Keratinocyte (primary cell): ENCODE data around the gene SLC35B2. TPM values are rescaled to one million over a fixed set of nuclear protein-coding genes. Genes with fewer than 3 reads are reported as not detected.

Source experiments
- DNase-seq: peaks from one replicate; pipeline ENCODE4 v3.0.0-alpha.2; 2011; ENCODE audit warnings: low read depth, missing footprints, low spot score
- FAIRE-seq: peaks from 2 replicates; lab custom pipeline; 2011; peaks lifted over from hg19 to GRCh38; lab: Jason Lieb, UNC
- H2AFZ ChIP-seq: 2 replicates; pipeline ENCODE4 v1.6.0; 2012; ENCODE audit warnings: low read length, control low read depth, inconsistent platforms; ENCODE audit not compliant: control insufficient read depth
- H3K27ac ChIP-seq: 2 replicates; pipeline ENCODE4 v1.5.1; 2011; ENCODE audit warnings: low read length; ENCODE audit not compliant: control insufficient read depth, insufficient read depth
- H3K27me3 ChIP-seq: 3 replicates; pipeline ENCODE4 v1.6.0; 2011; ENCODE audit warnings: low read length; ENCODE audit not compliant: control insufficient read depth, insufficient read depth; ENCODE audit errors: extremely low read depth
- H3K36me3 ChIP-seq, 2 experiments: 2 replicates in 1 of 2; 3 replicates in 1 of 2; pipeline ENCODE4 v1.5.1; 2011; ENCODE audit warnings: low read length in 2 of 2, mild to moderate bottlenecking in 1 of 2; ENCODE audit not compliant: control insufficient read depth in 2 of 2, insufficient read depth in 2 of 2; ENCODE audit errors: extremely low read depth in 1 of 2
- H3K4me1 ChIP-seq: 3 replicates; pipeline ENCODE4 v1.5.1; 2011; ENCODE audit warnings: low read length; ENCODE audit not compliant: control insufficient read depth, insufficient read depth; ENCODE audit errors: extremely low read depth
- H3K4me2 ChIP-seq: 3 replicates; pipeline ENCODE4 v1.6.0; 2011; ENCODE audit warnings: low read depth, low read length; ENCODE audit not compliant: control insufficient read depth, insufficient read depth; ENCODE audit errors: extremely low read depth
- H3K4me3 ChIP-seq, 3 experiments: fragments of 200-600 bp in 1 of 3; sonication (generic) in 1 of 3; 2 replicates in 2 of 3; 3 replicates in 1 of 3; pipeline ENCODE4 v1.5.1; 2011 to 2016; ENCODE audit warnings: low read length in 3 of 3, mild to moderate bottlenecking in 3 of 3, control low read depth in 2 of 3, inconsistent platforms in 1 of 3, low read depth in 1 of 3, mixed read lengths in 1 of 3, mixed run types in 1 of 3, moderate library complexity in 1 of 3; ENCODE audit not compliant: control insufficient read depth in 2 of 3, insufficient read depth in 2 of 3; ENCODE audit errors: extremely low read depth in 1 of 3
- H3K79me2 ChIP-seq: 2 replicates; pipeline ENCODE4 v1.6.0; 2012; ENCODE audit warnings: low read length; ENCODE audit not compliant: control insufficient read depth, insufficient read depth
- H3K9ac ChIP-seq: 3 replicates; pipeline ENCODE4 v1.6.0; 2011; ENCODE audit warnings: low read length; ENCODE audit not compliant: control insufficient read depth, insufficient read depth; ENCODE audit errors: extremely low read depth
- H3K9me1 ChIP-seq: 3 replicates; pipeline ENCODE4 v1.6.0; 2011; ENCODE audit warnings: low read length; ENCODE audit not compliant: control insufficient read depth, insufficient read depth; ENCODE audit errors: extremely low read depth
- H3K9me3 ChIP-seq: 2 replicates; pipeline ENCODE4 v1.5.1; 2012; ENCODE audit warnings: low read depth, low read length; ENCODE audit not compliant: control insufficient read depth
- H4K20me1 ChIP-seq: 3 replicates; pipeline ENCODE4 v1.6.0; 2011; ENCODE audit warnings: low read length; ENCODE audit not compliant: control insufficient read depth, insufficient read depth; ENCODE audit errors: extremely low read depth
- EZH2 ChIP-seq: IDR thresholded peaks from one replicate; pipeline ENCODE4 v1.6.1; 2012; ENCODE audit warnings: inconsistent platforms, mild to moderate bottlenecking, low read length, moderate library complexity
- dilution Hi-C: fragments of 300-500 bp; cut with MboI; formaldehyde crosslinking; loops from one replicate; pipeline ENCODE4 v1.7.0; 2020; ENCODE audit warnings: low sequenced_read_pairs; ENCODE audit not compliant: extremely low pct_ligation_motif_present
- polyA plus RNA-seq, 5 experiments: library from polyadenylated mRNA; depleted of rRNA in 3 of 5; stranded (reverse) in 3 of 5; stranded (forward) in 1 of 5; unstranded in 1 of 5; fragments of >200 nt; gene quantifications; 1 replicate in 1 of 5; 2 replicates in 3 of 5; 3 replicates in 1 of 5; pipeline versions ENCODE4 v1.2.1 to v1.2.3, GENCODE V29; 2011 to 2012; ENCODE audit warnings: missing spikeins in 2 of 5, low read depth in 1 of 5, low replicate concordance in 1 of 5
- TF ChIP-seq, protein P1 (sequence below), 3 experiments: IDR thresholded peaks in 1 of 3; conservative IDR thresholded peaks in 1 of 3; optimal IDR thresholded peaks in 1 of 3; 2 replicates in 2 of 3; 3 replicates in 1 of 3; pipeline versions ENCODE3 to v1.5.1; 2011; ENCODE audit warnings: low read length in 3 of 3, mild to moderate bottlenecking in 3 of 3, moderate library complexity in 2 of 3, control low read depth in 1 of 3, inconsistent platforms in 1 of 3; ENCODE audit not compliant: insufficient read depth in 2 of 3; ENCODE audit errors: extremely low read depth in 1 of 3

Gene SLC35B2
- polyA plus RNA-seq, 1 donor (not counting 4 experiments of a cell fraction or from before 2014, with no cell fraction given), result 69.9 TPM

DNA sequence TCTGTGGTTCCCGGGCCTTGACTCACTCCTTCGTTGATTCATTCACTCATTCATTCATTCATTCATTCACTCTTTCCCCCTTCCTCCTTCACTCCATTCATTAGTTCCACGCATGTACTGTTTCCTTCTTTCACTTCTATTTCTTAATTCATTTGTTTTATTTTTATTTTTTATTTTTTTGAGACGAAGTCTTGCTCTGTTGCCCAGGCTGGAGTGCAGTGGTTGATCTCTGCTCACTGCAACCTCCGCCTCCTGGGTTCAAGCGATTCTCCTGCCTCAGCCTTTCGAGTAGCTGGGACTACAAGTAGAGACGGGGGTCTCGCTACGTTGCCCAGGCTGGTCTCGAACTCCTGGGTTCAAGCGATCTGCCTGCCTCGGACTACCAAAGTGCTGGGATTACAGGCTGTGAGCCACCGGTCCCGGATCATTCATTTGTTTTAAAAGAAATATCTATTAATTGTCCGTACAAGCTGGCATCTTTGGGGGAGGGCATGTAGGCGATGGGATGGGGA lies 8.4 kb upstream of the SLC35B2 start:
- Histone ChIP-seq H3K36me3 (peaks cover 5 to 6% of the 10 kb centered on the region in 2 experiments), H4K20me1 (peaks cover 3% of the 10 kb centered on the region), H3K9ac (no peak overlapping the region), H3K9me1 (no peaks in the 10 kb centered on the region), H3K9me3 (no peaks in the 10 kb centered on the region), H3K79me2 (peaks cover 26% of the 10 kb centered on the region), H3K4me2 (no peak overlapping the region), H3K27ac (no peak overlapping the region), H2AFZ (no peak overlapping the region), H3K4me1 (peaks cover 33% of the 10 kb centered on the region), H3K27me3 (peaks cover 16% of the 10 kb centered on the region), H3K4me3 (peak overlapping the region in 1 of 3 experiments; percentile 63)
- DNase-seq, result no peak
- FAIRE-seq, result no peak
- no peak for TF ChIP-seq EZH2
- TF ChIP-seq, protein P1, sequence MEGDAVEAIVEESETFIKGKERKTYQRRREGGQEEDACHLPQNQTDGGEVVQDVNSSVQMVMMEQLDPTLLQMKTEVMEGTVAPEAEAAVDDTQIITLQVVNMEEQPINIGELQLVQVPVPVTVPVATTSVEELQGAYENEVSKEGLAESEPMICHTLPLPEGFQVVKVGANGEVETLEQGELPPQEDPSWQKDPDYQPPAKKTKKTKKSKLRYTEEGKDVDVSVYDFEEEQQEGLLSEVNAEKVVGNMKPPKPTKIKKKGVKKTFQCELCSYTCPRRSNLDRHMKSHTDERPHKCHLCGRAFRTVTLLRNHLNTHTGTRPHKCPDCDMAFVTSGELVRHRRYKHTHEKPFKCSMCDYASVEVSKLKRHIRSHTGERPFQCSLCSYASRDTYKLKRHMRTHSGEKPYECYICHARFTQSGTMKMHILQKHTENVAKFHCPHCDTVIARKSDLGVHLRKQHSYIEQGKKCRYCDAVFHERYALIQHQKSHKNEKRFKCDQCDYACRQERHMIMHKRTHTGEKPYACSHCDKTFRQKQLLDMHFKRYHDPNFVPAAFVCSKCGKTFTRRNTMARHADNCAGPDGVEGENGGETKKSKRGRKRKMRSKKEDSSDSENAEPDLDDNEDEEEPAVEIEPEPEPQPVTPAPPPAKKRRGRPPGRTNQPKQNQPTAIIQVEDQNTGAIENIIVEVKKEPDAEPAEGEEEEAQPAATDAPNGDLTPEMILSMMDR (optimal IDR thresholded peaks at IDR 0.05 in 1 of 3, IDR thresholded peaks at IDR 0.05 in 1 of 3, conservative IDR thresholded peaks at IDR 0.05 in 1 of 3; ENCODE audit: extremely low read depth in 1 of 3, insufficient read depth in 2 of 3, low read length in 3 of 3), result no peak
- dilution Hi-C loops, result no loop called here

DNA sequence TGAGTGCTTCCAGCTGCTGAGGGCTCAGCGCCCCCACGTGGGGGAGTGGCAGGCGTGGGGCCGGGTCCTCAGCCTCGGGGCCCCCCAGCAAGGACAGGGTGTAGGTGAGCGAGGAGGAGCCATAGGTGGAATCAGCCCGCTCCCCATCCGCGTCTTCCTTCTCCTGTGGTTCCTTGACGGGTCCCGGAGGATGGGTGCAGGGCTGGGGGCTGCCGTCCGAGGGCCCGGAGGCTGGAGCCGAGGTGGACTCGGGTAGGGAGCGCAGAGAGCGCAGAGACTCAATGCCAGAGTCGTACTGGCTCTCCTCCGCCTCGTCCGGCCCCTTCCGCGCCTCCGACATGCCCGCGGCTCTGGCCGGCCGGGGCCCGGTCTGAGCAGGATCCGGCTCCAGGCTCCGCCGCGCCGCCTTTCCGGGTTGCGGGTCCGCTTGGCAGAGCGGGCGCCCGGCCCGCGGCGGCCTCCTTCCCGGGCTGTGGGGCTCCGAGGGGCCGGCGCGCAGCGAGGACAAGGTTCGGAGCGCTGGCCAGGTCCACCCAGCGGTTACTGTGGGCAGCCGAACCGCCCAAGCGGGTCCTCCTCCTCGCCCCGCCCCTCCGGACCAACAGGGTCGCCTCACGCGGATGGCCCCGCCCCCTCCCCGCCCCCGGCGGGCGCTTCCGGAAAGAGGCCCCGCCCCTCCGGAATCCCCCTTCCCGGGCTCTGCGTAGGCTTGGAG lies 7.8 kb upstream of the SLC35B2 start, which contains the start of gene NFKBIE:
NFKBIE (minus strand) TSS at position 545 of the 715 bp plus-strand sequence; CDS start at position 340, 205 bp downstream.
- Histone ChIP-seq H3K4me3 (peak within 1 kb of the TSS; percentile 63 to 80 (median 69)), H3K4me1 (peaks cover 33% of the 10 kb centered on the region), H3K9me3 (no peaks in the 10 kb centered on the region), H3K9ac (peak within 1 kb of the TSS; percentile 86), H2AFZ (peak within 1 kb of the TSS; percentile 66), H3K27ac (peak within 1 kb of the TSS; percentile 73), H3K36me3 (peaks cover 8 to 10% of the 10 kb centered on the region in 2 experiments), H3K27me3 (peaks cover 16% of the 10 kb centered on the region), H3K4me2 (peak within 1 kb of the TSS; percentile 89), H3K79me2 (peaks cover 26% of the 10 kb centered on the region), H4K20me1 (peaks cover 3% of the 10 kb centered on the region), H3K9me1 (no peaks in the 10 kb centered on the region)
- dilution Hi-C loops, result no loop called here
- DNase-seq, result no peak
- no peak for TF ChIP-seq EZH2
- TF ChIP-seq, protein P1 (optimal IDR thresholded peaks at IDR 0.05 in 1 of 3, IDR thresholded peaks at IDR 0.05 in 1 of 3, conservative IDR thresholded peaks at IDR 0.05 in 1 of 3; ENCODE audit: extremely low read depth in 1 of 3, insufficient read depth in 2 of 3, low read length in 3 of 3), result peak in 2 of 3 experiments; percentile 41 to 62
- FAIRE-seq, result no peak
